Spleen (tissue), 11 donors: Measurements from ENCODE around the gene ADAM8. TPM values are rescaled to one million over a fixed set of nuclear protein-coding genes. Genes with fewer than 3 reads are reported as not detected.

Experiments used
- DNase-seq: peaks from one replicate; pipeline ENCODE4 v3.0.0-alpha.2; 2020
- H3K27ac ChIP-seq, 8 donors: fragments of 200-600 bp; sonication (generic) in 7 of 8; 1 replicate in 4 of 8; 2 replicates in 4 of 8; pipeline versions ENCODE4 v1.5.0 to v1.8.0; 2016 to 2021; ENCODE audit warnings: inconsistent platforms in 4 of 8, mild to moderate bottlenecking in 4 of 8, moderate library complexity in 1 of 8
- H3K27me3 ChIP-seq, 7 donors: fragments of 200-600 bp; sonication (generic) in 6 of 7; replicated peaks in 1 of 7; 1 replicate in 4 of 7; 2 replicates in 3 of 7; pipeline versions ENCODE4 v1.5.0 to v1.8.0; 2016 to 2021; ENCODE audit warnings: inconsistent platforms in 3 of 7, mild to moderate bottlenecking in 1 of 7
- H3K36me3 ChIP-seq, 6 donors: fragments of 200-600 bp; sonication (generic) in 5 of 6; 1 replicate in 4 of 6; 2 replicates in 2 of 6; pipeline versions ENCODE4 v1.5.0 to v1.8.0; 2016 to 2021; ENCODE audit warnings: inconsistent platforms in 2 of 6
- H3K4me1 ChIP-seq, 6 donors: fragments of 200-600 bp; sonication (generic) in 5 of 6; 1 replicate in 3 of 6; 2 replicates in 3 of 6; pipeline versions ENCODE4 v1.5.0 to v1.8.0; 2016 to 2021; ENCODE audit warnings: inconsistent platforms in 3 of 6
- H3K4me3 ChIP-seq, 8 donors: fragments of 200-600 bp; sonication (generic) in 7 of 8; 1 replicate in 4 of 8; 2 replicates in 4 of 8; pipeline versions ENCODE4 v1.5.0 to v1.8.0; 2016 to 2021; ENCODE audit warnings: inconsistent platforms in 4 of 8, mild to moderate bottlenecking in 4 of 8, moderate library complexity in 2 of 8
- H3K9me3 ChIP-seq, 8 donors: fragments of 200-600 bp; sonication (generic) in 7 of 8; 1 replicate in 4 of 8; 2 replicates in 4 of 8; pipeline versions ENCODE4 v1.5.0 to v1.8.0; 2016 to 2021; ENCODE audit warnings: inconsistent platforms in 4 of 8
- CTCF ChIP-seq, 11 experiments: fragments of 200-600 bp in 7 of 11; fragments of 450-650 bp in 4 of 11; sonication (generic) in 4 of 11; IDR thresholded peaks in 8 of 11; conservative IDR thresholded peaks in 3 of 11; 1 replicate in 7 of 11; 2 replicates in 4 of 11; pipeline versions ENCODE4 v1.4.0 to v1.8.0; 2016 to 2021; ENCODE audit warnings: antibody characterized with exemption in 11 of 11, inconsistent platforms in 4 of 11, mild to moderate bottlenecking in 1 of 11
- POLR2A ChIP-seq, 3 donors: fragments of 450-650 bp; IDR thresholded peaks; one replicate each; pipeline ENCODE4 v1.5.1; 2017; ENCODE audit warnings: antibody characterized with exemption in 3 of 3, mild to moderate bottlenecking in 1 of 3
- POLR2AphosphoS5 ChIP-seq, 3 donors: sonication (generic); formaldehyde crosslinking; IDR thresholded peaks; one replicate each; pipeline ENCODE4 v1.5.1; 2017; ENCODE audit warnings: antibody characterized with exemption in 3 of 3
- WGBS, 5 donors: extraction: QIAGEN DNeasy Blood & Tissue Kit in 3 of 5; methylation state at CpG; one replicate each; pipeline versions ENCODE4 v1.1.5 to v1.1.7; 2013 to 2018; 5-methylcytosine and 5-hydroxymethylcytosine counted together
- intact Hi-C: fragments of 100-400 bp; cut with DNase I; formaldehyde crosslinking; loops from one replicate; pipeline ENCODE4 v1.15.0; 2023; ENCODE audit warnings: low total_unique reads
- polyA plus RNA-seq, 3 donors: library from polyadenylated mRNA; stranded (reverse); fragments of 200-250 nt; gene quantifications; one replicate each; pipeline ENCODE4 v1.2.1, GENCODE V29; 2013
- total RNA-seq, 7 donors: library from RNA; depleted of rRNA in 3 of 7; stranded (reverse); fragments of >200 nt in 3 of 7; fragmentation: NEBNext Ultra II Directional in 4 of 7; extraction: Animal tissue kit (Norgen Biotek cat#: 25700) in 4 of 7; gene quantifications; one replicate each; pipeline versions ENCODE4 v1.1.0 to v1.2.1, GENCODE V29; 2016 to 2021
- donor health status: healthy with polysubstance abuse.
- donor health status: DM: no; HTN: no; CAD: no; lungs with moderate emphysema.
- donor health status: DM: no; HTN: no; CAD: no.
- donor health status: Bipolar disorder and iron deficiency.
- donor health status: healthy.
- donor health status: DM: no; HTN: no; CAD: no.
- donor health status: DM: yes; HTN: yes; CAD: no.

Gene ADAM8
- total and polyA plus RNA-seq, 10 donors = 10.1 to 177 (median 67.8) TPM

DNA sequence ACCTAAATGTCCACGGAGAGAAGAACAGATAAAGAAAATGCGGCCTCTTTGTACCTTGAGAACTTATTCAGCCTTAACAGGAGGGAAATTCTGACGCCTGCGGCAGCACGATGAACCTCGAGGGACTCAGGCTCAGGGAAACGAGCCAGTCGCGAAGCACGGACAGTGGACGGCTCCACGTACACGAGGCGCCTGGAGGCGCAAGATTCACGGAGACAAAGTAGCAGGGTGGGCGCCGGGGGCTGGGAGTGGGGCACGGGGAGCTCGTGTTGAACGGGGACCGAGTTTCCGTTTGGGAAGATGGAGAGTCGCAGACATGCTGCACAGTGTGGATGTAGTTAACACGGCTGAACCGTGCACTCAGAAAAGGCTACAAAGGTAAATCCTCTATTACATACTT lies 59.9 kb downstream of the ADAM8 start:
- no peak overlapping the region for H3K27ac ChIP-seq
- peaks cover 0 to 72% (median 15%) of the 10 kb centered on the region in 7 donors for H3K27me3 ChIP-seq
- no peaks in the 10 kb centered on the region for H3K9me3 ChIP-seq
- no peak for TF ChIP-seq CTCF (IDR thresholded peaks at IDR 0.05 in 8 of 11, conservative IDR thresholded peaks at IDR 0.05 in 3 of 11)
- no peak for TF ChIP-seq POLR2A (IDR thresholded peaks at IDR 0.05)
- no peak for TF ChIP-seq POLR2AphosphoS5 (IDR thresholded peaks at IDR 0.05)
- intact Hi-C loops = no loop called here
- H3K4me1 ChIP-seq = no peaks in the 10 kb centered on the region
- no peak overlapping the region for H3K4me3 ChIP-seq
- H3K36me3 ChIP-seq = no peaks in the 10 kb centered on the region
- DNase-seq = no peak
- 80 to 88% (median 83%) methylated on average over 26 of the region's 26 CpGs for WGBS, 5 donors

DNA sequence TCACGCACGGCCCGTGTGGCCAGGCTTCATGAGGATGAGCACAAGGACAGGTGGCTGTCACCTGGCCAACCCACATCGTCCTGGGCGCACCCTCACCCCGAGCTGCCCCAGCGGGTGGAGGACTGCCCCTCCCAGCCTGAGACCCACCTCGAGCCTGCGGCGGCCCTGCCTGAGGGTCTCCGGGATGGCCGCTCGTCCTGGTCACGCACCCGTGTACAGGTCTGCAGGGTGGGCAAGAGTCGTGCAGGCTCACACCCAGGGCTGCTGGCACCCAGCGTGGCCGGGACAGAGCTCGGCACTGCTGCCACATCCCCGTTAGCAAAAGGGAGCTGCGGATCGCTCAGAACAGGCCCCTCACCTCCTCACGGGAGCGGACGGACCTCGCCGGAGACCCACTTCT lies 61.1 kb downstream of the ADAM8 start:
- Histone ChIP-seq H3K27ac (no peak overlapping the region), H3K4me3 (no peak overlapping the region), H3K27me3 (peaks cover 0 to 73% (median 8%) of the 10 kb centered on the region in 7 donors), H3K9me3 (no peaks in the 10 kb centered on the region), H3K36me3 (no peaks in the 10 kb centered on the region), H3K4me1 (no peaks in the 10 kb centered on the region)
- no peak for DNase-seq
- TF ChIP-seq POLR2AphosphoS5 (IDR thresholded peaks at IDR 0.05) (no peak), POLR2A (IDR thresholded peaks at IDR 0.05) (no peak), CTCF (IDR thresholded peaks at IDR 0.05 in 8 of 11, conservative IDR thresholded peaks at IDR 0.05 in 3 of 11) (no peak)
- WGBS, 5 donors = 87 to 95% (median 92%) methylated on average over 17 to 27 of the region's 27 CpGs
- intact Hi-C loops = no loop called here

GRCh38 chr10:133214468-133215410 lies 61.9 kb downstream of the ADAM8 start:
- intact Hi-C loops = no loop called here
- peaks cover 0 to 70% (median 5%) of the 10 kb centered on the region in 7 donors for H3K27me3 ChIP-seq
- H3K36me3 ChIP-seq = no peaks in the 10 kb centered on the region
- no peaks in the 10 kb centered on the region for H3K9me3 ChIP-seq
- TF ChIP-seq POLR2A (IDR thresholded peaks at IDR 0.05) (no peak), POLR2AphosphoS5 (IDR thresholded peaks at IDR 0.05) (no peak), CTCF (IDR thresholded peaks at IDR 0.05 in 8 of 11, conservative IDR thresholded peaks at IDR 0.05 in 3 of 11) (no peak)
- H3K27ac ChIP-seq = no peak overlapping the region
- 81 to 87% (median 84%) methylated on average over 14 to 28 of the region's 28 CpGs for WGBS, 5 donors
- H3K4me1 ChIP-seq = no peaks in the 10 kb centered on the region
- no peak overlapping the region for H3K4me3 ChIP-seq
- no peak for DNase-seq
